Activated CD4-positive, alpha-beta T cell treated with anti-CD3 and anti-CD28 coated beads for 48 hours (primary cell): ENCODE measurements around the gene ZCCHC9.

Experiments used
- DNase-seq: peaks from one replicate; pipeline ENCODE4 v3.0.0-alpha.2; 2020

Gene ZCCHC9

GRCh38 chr5:81360640-81361039, 59.3 kb downstream of the ZCCHC9 start:
- DNase-seq: no peak

- no peak for DNase-seq
Observed at GRCh38 chr5:81361600-81361999, 60.2 kb downstream of the ZCCHC9 start.
